KOPT-K1 (cell line): Measurements from ENCODE around the gene CCDC171.
"Not testable (repeated sequence)": the region's sequence is repeated elsewhere in the genome, so short reads cannot be mapped to it uniquely, and the experiment has no call there.

Experiments
- H3K27ac ChIP-seq: fragments of 200-600 bp; sonication (generic); 2 replicates; pipeline ENCODE4 v1.5.1; 2016; ENCODE audit warnings: antibody characterized with exemption, mild to moderate bottlenecking, low read depth, low read length; ENCODE audit not compliant: poor library complexity, severe bottlenecking
- H3K36me3 ChIP-seq: fragments of 200-600 bp; sonication (generic); 2 replicates; pipeline ENCODE4 v1.5.1; 2017; ENCODE audit warnings: antibody characterized with exemption, mild to moderate bottlenecking, low read length, moderate library complexity; ENCODE audit not compliant: insufficient read depth
- H3K9me3 ChIP-seq: fragments of 200-600 bp; sonication (generic); 2 replicates; pipeline ENCODE4 v1.5.1; 2017; ENCODE audit warnings: antibody characterized with exemption, low read length, mild to moderate bottlenecking; ENCODE audit not compliant: insufficient read depth, poor library complexity, severe bottlenecking

Gene CCDC171

GRCh38 chr9:15600666-15601330 is 48.0 kb downstream of the CCDC171 start:
- H3K27ac ChIP-seq, H3K36me3 ChIP-seq: not testable (repeated sequence)

GRCh38 chr9:15606643-15607472 is 54.0 kb downstream of the CCDC171 start:
- no peaks in the 10 kb centered on the region for H3K36me3 ChIP-seq
- no peaks in the 10 kb centered on the region for H3K9me3 ChIP-seq
- H3K27ac ChIP-seq, result peak overlapping the region; percentile 15

More at GRCh38 chr9:15600666-15601330, 48.0 kb downstream of the CCDC171 start:
- not testable (repeated sequence) for H3K9me3 ChIP-seq

- Histone ChIP-seq H3K27ac (no peak overlapping the region), H3K36me3 (no peaks in the 10 kb centered on the region), H3K9me3 (peaks cover 6% of the 10 kb centered on the region)
Observed at GRCh38 chr9:15612962-15613361, 60.1 kb downstream of the CCDC171 start.

GRCh38 chr9:15617782-15618181 is 64.9 kb downstream of the CCDC171 start:
- no peak overlapping the region for H3K27ac ChIP-seq
- peaks cover 6% of the 10 kb centered on the region for H3K9me3 ChIP-seq
- no peaks in the 10 kb centered on the region for H3K36me3 ChIP-seq

- Histone ChIP-seq H3K9me3 (peaks cover 3% of the 10 kb centered on the region), H3K27ac (no peak overlapping the region), H3K36me3 (no peaks in the 10 kb centered on the region)
Observed at GRCh38 chr9:15618540-15619331, 65.9 kb downstream of the CCDC171 start.

GRCh38 chr9:15622318-15622971 is 69.6 kb downstream of the CCDC171 start:
- Histone ChIP-seq H3K36me3 (no peaks in the 10 kb centered on the region), H3K9me3 (no peaks in the 10 kb centered on the region), H3K27ac (no peak overlapping the region)

- no peaks in the 10 kb centered on the region for H3K36me3 ChIP-seq
- no peak overlapping the region for H3K27ac ChIP-seq
- no peaks in the 10 kb centered on the region for H3K9me3 ChIP-seq
Observed at GRCh38 chr9:15635752-15636151, 82.9 kb downstream of the CCDC171 start.

GRCh38 chr9:15640121-15640520 is 87.3 kb downstream of the CCDC171 start:
- Histone ChIP-seq H3K9me3 (no peaks in the 10 kb centered on the region), H3K27ac (no peak overlapping the region), H3K36me3 (no peaks in the 10 kb centered on the region)

- Histone ChIP-seq H3K27ac (no peak overlapping the region), H3K36me3 (no peaks in the 10 kb centered on the region), H3K9me3 (no peaks in the 10 kb centered on the region)
Observed at GRCh38 chr9:15641291-15641690, 88.4 kb downstream of the CCDC171 start.

- no peak overlapping the region for H3K27ac ChIP-seq
- no peaks in the 10 kb centered on the region for H3K36me3 ChIP-seq
- H3K9me3 ChIP-seq, result no peaks in the 10 kb centered on the region
Observed at GRCh38 chr9:15642369-15642962, 89.6 kb downstream of the CCDC171 start.

- no peaks in the 10 kb centered on the region for H3K9me3 ChIP-seq
- no peak overlapping the region for H3K27ac ChIP-seq
- no peaks in the 10 kb centered on the region for H3K36me3 ChIP-seq
Observed at GRCh38 chr9:15670246-15670645, 117.4 kb downstream of the CCDC171 start.

GRCh38 chr9:15670894-15671293 is 118.1 kb downstream of the CCDC171 start:
- Histone ChIP-seq H3K9me3 (no peaks in the 10 kb centered on the region), H3K36me3 (no peaks in the 10 kb centered on the region), H3K27ac (no peak overlapping the region)

GRCh38 chr9:15693701-15694100 is 140.9 kb downstream of the CCDC171 start:
- no peak overlapping the region for H3K27ac ChIP-seq
- 0 out of 2 replicates have a peak, but pooled peaks cover 4% of the 10 kb centered on the region for H3K36me3 ChIP-seq
- H3K9me3 ChIP-seq, result no peaks in the 10 kb centered on the region

GRCh38 chr9:15696979-15697378 is 144.1 kb downstream of the CCDC171 start:
- Histone ChIP-seq H3K36me3 (0 out of 2 replicates have a peak, but pooled peaks cover 4% of the 10 kb centered on the region), H3K27ac (no peak overlapping the region), H3K9me3 (no peaks in the 10 kb centered on the region)
